Common myeloid progenitor, CD34-positive (primary cell): ENCODE results near the gene CNTN5.

ENCODE experiments used
- CTCF ChIA-PET: fragments of 350-600 bp; sonication (Branson Sonifier 250); formaldehyde crosslinking; loops from one replicate; lab custom pipeline; 2021; ENCODE audit warnings: antibody characterized with exemption; lab: Charles Lee
- POLR2A ChIA-PET: fragments of 350-600 bp; sonication (Branson Sonifier 250); formaldehyde crosslinking; loops from one replicate; lab custom pipeline; 2021; ENCODE audit warnings: antibody characterized with exemption; lab: Charles Lee
- DNase-seq, 3 donors: peaks; one replicate each; pipeline versions ENCODE4 v3.0.0 to v3.0.0-alpha.2; 2013
- H3K27ac ChIP-seq, 2 experiments: 1 replicate in 1 of 2; 2 replicates in 1 of 2; pipeline ENCODE4 v1.7.0; 2013; ENCODE audit warnings: inconsistent platforms in 2 of 2, low read length in 2 of 2, mild to moderate bottlenecking in 2 of 2, low read depth in 1 of 2, moderate library complexity in 1 of 2; ENCODE audit not compliant: severe bottlenecking in 2 of 2, insufficient read depth in 1 of 2, poor library complexity in 1 of 2
- H3K27me3 ChIP-seq, 5 experiments: replicated peaks in 2 of 5; 1 replicate in 3 of 5; 2 replicates in 2 of 5; pipeline versions ENCODE4 v1.6.1 to v1.7.0; 2013; ENCODE audit warnings: low read length in 4 of 5, mild to moderate bottlenecking in 2 of 5, moderate library complexity in 2 of 5, inconsistent platforms in 1 of 5; ENCODE audit not compliant: insufficient read depth in 5 of 5, control insufficient read depth in 4 of 5
- H3K36me3 ChIP-seq, 4 experiments: 1 replicate in 2 of 4; 2 replicates in 2 of 4; pipeline versions ENCODE4 v1.6.1 to v1.7.0; 2013; ENCODE audit warnings: low read length in 3 of 4, control low read depth in 1 of 4, mild to moderate bottlenecking in 1 of 4; ENCODE audit not compliant: control insufficient read depth in 4 of 4, insufficient read depth in 4 of 4
- H3K4me1 ChIP-seq, 4 experiments: 1 replicate in 3 of 4; 2 replicates in 1 of 4; pipeline versions ENCODE4 v1.6.1 to v1.7.1; 2013; ENCODE audit warnings: low read length in 3 of 4, mild to moderate bottlenecking in 3 of 4, control low read depth in 1 of 4, inconsistent platforms in 1 of 4, moderate library complexity in 1 of 4; ENCODE audit not compliant: control insufficient read depth in 4 of 4, insufficient read depth in 4 of 4; ENCODE audit errors: control extremely low read depth in 1 of 4
- H3K4me3 ChIP-seq, 7 experiments: 1 replicate in 4 of 7; 2 replicates in 3 of 7; pipeline versions ENCODE4 v1.5.1 to v1.7.0; 2013; ENCODE audit warnings: mild to moderate bottlenecking in 7 of 7, low read length in 6 of 7, moderate library complexity in 6 of 7, inconsistent platforms in 2 of 7, low read depth in 2 of 7, control low read depth in 1 of 7; ENCODE audit not compliant: insufficient read depth in 4 of 7, control insufficient read depth in 1 of 7; ENCODE audit errors: extremely low read depth in 1 of 7
- H3K9me3 ChIP-seq, 5 experiments: 1 replicate in 4 of 5; 2 replicates in 1 of 5; pipeline versions ENCODE4 v1.6.1 to v1.7.1; 2013; ENCODE audit warnings: low read length in 4 of 5, mild to moderate bottlenecking in 2 of 5, inconsistent platforms in 1 of 5, low read depth in 1 of 5, moderate library complexity in 1 of 5; ENCODE audit not compliant: control insufficient read depth in 4 of 5, insufficient read depth in 2 of 5; ENCODE audit errors: control extremely low read depth in 1 of 5
- WGBS: methylation state at CpG from one replicate; pipeline ENCODE4 v1.1.5; 2013; ENCODE audit not compliant: insufficient coverage; 5-methylcytosine and 5-hydroxymethylcytosine counted together

The CNTN5 gene

DNA sequence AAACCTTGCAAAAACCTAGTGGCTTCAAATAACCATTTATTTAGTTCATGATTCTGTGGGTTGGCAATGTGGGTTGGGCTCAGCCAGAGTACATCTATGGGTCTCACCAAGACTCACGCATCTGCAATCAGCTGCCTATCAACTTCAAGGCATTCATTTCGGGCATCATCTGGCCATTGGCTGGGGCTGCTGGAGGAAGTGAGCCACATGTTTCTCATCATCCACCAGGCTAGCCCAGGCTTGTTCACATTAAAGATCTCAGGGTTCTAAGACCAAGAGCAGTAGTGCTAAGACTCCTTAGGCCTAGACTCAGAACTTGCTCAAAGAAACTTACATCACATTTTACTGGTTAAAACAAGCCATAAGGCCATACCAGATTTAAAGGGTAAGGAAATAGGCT is 1187.5 kb downstream of the CNTN5 start:
- ChIA-PET CTCF (no interaction called here), POLR2A (no interaction called here)
- H3K27ac ChIP-seq: no peak overlapping the region
- no peaks in the 10 kb centered on the region for H3K27me3 ChIP-seq
- DNase-seq: no peak
- 100% methylated on average over 2 of the region's 2 CpGs for WGBS
- peaks cover 0 to 2% (median 0%) of the 10 kb centered on the region in 5 experiments for H3K9me3 ChIP-seq
- no peak overlapping the region for H3K4me3 ChIP-seq
- no peaks in the 10 kb centered on the region for H3K4me1 ChIP-seq
- no peaks in the 10 kb centered on the region for H3K36me3 ChIP-seq

DNA sequence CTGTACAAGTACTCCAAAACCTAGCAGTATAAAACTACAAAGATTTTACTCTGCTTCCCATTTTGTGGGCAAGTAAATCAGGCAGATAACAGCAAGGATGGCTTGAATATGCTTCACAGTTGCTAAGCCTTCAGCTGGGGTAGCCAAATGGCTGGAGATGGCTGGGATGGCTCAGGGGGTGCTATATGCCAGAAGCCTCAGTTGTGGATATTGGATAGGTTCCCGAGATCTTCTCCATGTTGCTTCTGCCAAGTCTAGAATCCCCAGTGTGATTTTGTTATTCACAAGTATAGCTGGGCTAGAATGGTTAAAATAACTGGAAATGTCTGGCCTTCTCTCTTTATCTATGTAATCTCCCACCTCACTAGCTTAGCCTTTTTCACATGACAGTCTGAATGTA is 1194.0 kb downstream of the CNTN5 start:
- Histone ChIP-seq H3K27ac (no peak overlapping the region), H3K36me3 (no peaks in the 10 kb centered on the region), H3K4me3 (no peak overlapping the region), H3K9me3 (peaks cover 0 to 2% (median 0%) of the 10 kb centered on the region in 5 experiments), H3K4me1 (no peaks in the 10 kb centered on the region), H3K27me3 (no peaks in the 10 kb centered on the region)
- POLR2A ChIA-PET: no interaction called here
- DNase-seq: no peak
- no CpG with 5 or more reads among the region's 1 CpG for WGBS
- CTCF ChIA-PET: no interaction called here

DNA sequence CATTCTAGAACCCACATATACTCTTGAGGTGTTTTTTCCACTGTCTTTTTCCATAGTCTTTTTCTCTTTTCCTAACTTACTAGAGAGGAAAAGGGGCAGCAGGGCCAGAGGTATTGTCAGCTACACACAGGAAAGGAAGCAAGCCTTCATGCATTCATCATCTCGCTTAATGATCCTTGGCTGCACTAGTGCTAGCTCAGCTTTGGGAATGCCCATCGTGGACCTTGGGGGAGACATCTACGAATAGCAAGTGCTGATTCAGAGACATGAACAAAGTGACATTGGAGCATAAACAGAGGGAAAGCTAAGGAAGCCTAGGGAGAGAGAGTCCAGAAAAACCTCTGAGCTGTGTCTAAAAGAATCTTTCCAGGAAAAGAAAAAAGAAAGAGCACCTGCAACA is 1200.1 kb downstream of the CNTN5 start:
- POLR2A ChIA-PET: no interaction called here
- Histone ChIP-seq H3K27ac (no peak overlapping the region), H3K27me3 (no peaks in the 10 kb centered on the region), H3K4me3 (no peak overlapping the region), H3K36me3 (no peaks in the 10 kb centered on the region), H3K4me1 (no peaks in the 10 kb centered on the region), H3K9me3 (no peaks in the 10 kb centered on the region)
- CTCF ChIA-PET: no interaction called here
- 93% methylated on average over 3 of the region's 3 CpGs for WGBS
- DNase-seq: no peak

DNA sequence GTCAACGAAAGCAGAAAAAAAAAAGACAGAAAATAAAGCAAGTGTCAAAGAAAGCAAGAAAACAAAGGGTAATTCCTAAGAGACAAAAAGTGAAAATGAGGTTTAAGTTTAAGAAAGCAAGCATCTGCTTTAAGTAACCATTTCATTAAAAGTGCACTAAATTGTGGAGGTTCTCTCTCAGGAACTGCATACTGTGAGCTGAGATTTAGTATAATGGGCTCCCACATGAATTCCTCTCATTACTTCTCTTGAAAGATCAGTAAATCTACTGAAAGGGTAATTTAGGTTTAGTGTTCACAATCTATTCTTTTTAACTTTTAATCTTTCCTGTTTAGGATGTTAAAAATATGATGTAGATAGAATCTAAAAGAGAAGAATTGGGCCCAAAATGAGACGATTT is 1201.0 kb downstream of the CNTN5 start:
- H3K36me3 ChIP-seq: no peaks in the 10 kb centered on the region
- H3K9me3 ChIP-seq: no peaks in the 10 kb centered on the region
- no peak for DNase-seq
- no peaks in the 10 kb centered on the region for H3K27me3 ChIP-seq
- no peak overlapping the region for H3K27ac ChIP-seq
- H3K4me3 ChIP-seq: no peak overlapping the region
- WGBS: 100% methylated on average over 2 of the region's 2 CpGs
- CTCF ChIA-PET: no interaction called here
- POLR2A ChIA-PET: no interaction called here
- no peaks in the 10 kb centered on the region for H3K4me1 ChIP-seq

DNA sequence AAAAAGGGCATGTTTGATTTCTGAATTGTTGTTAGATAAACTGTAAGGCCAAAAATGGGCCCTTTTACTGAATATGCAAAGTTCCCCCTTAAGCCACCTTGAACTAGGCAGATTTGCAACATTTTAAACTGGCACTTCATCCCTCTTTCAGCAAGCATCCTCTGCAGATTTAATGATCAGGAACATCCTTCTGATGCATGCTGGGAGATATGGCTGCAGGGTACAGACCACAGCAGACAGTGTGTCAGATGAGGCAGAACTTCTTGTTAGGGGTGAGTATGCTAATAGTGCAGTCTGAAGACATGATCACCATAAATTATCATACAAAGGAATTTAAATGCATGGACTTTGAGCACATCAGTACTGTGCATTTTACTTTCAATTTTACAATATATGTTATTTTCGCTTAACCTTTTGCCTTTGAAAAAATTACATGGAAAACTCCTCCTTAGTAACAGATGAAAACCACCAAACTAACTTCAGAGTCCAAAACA is 1203.8 kb downstream of the CNTN5 start:
- WGBS: no CpG with 5 or more reads among the region's 1 CpG
- ChIA-PET POLR2A (no interaction called here), CTCF (no interaction called here)
- Histone ChIP-seq H3K36me3 (no peaks in the 10 kb centered on the region), H3K4me3 (no peak overlapping the region), H3K27me3 (no peaks in the 10 kb centered on the region), H3K27ac (no peak overlapping the region), H3K4me1 (no peaks in the 10 kb centered on the region), H3K9me3 (no peaks in the 10 kb centered on the region)
- no peak for DNase-seq

DNA sequence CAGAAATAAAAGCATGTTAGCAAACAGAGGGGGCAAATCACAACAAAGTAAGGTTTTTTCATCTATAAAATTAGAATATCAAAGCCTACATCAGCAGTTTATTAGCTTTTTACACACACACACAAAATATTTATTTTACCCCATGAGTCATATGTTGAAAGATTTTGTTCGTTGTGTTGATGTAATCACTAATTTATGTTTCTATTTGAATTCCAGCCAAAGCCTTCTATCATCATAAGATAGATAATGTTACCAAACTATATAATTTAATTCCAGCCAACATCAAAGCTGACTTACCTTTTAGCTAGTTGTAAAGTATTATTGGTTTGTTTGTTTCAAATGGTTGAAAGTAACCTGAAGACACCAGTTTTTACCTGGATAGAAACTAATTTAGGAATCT is 1208.3 kb downstream of the CNTN5 start:
- ChIA-PET POLR2A (no interaction called here), CTCF (no interaction called here)
- no peak for DNase-seq
- H3K36me3 ChIP-seq: no peaks in the 10 kb centered on the region
- H3K4me3 ChIP-seq: no peak overlapping the region
- no CpG with 5 or more reads among the region's 1 CpG for WGBS
- no peaks in the 10 kb centered on the region for H3K9me3 ChIP-seq
- H3K4me1 ChIP-seq: no peaks in the 10 kb centered on the region
- H3K27ac ChIP-seq: no peak overlapping the region
- no peaks in the 10 kb centered on the region for H3K27me3 ChIP-seq

DNA sequence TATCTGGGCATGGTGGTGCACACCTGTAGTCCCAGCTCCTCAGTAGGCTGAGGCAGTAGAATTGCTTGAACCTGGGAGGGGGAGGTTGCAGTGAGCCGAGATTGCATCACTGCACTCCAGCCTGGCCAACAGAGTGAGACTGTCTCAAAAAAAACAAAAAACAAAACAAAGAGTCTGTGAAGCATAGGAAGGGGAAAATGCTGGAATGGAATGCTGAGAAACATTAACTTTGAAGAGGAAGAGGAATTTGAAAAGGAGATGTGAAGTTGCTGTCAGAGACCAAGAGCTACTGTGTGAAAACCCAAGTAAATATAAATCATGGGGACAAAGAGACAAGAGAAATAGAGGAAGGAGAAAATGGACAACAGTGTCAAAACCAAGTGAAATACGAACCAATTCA is 1211.3 kb downstream of the CNTN5 start:
- Histone ChIP-seq H3K27ac (no peak overlapping the region), H3K4me3 (no peak overlapping the region), H3K4me1 (no peaks in the 10 kb centered on the region), H3K9me3 (no peaks in the 10 kb centered on the region), H3K27me3 (no peaks in the 10 kb centered on the region), H3K36me3 (no peaks in the 10 kb centered on the region)
- CTCF ChIA-PET: interaction anchor here (0.9 kb wide), 2 partner anchors 10 to 42 kb away, joined by 3 read pairs; no protein-coding TSS in a partner anchor
- no peak for DNase-seq
- POLR2A ChIA-PET: no interaction called here
- WGBS: 100% methylated on average over 1 of the region's 2 CpGs
